ENCODE data around the gene ADAMTSL1. TPM values are rescaled to one million over a fixed set of nuclear protein-coding genes. Genes with fewer than 3 reads are reported as not detected.

Gene ADAMTSL1
- total RNA-seq, 4 donors from 2014 or later: 2.8 to 26.4 (median 9.4) TPM

DNA sequence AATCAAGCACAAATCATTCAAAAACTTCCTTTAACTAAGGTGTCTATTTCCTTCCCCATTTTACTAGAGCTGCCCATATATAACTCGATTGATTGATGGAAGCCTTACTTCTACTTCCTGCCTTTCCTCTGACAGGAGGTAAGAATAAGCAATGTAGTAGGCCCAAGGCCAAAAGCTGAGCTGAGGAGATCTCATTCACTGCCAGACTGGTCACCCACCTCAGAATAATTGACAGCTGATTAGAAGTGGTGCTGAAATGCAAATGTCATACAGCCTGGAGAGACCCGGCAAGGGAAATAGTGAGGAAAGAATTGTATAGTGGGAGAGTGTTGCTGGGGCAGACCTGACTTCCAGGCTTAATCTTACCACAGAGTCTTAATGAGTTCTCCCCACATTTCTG lies 319.2 kb downstream of the ADAMTSL1 start:
- no peak overlapping the region for H3K4me3 ChIP-seq
- no peaks in the 10 kb centered on the region for H3K9me3 ChIP-seq
- no peak for TF ChIP-seq POLR2A (IDR thresholded peaks at IDR 0.05)
- TF ChIP-seq CTCF (IDR thresholded peaks at IDR 0.05): no peak

DNA sequence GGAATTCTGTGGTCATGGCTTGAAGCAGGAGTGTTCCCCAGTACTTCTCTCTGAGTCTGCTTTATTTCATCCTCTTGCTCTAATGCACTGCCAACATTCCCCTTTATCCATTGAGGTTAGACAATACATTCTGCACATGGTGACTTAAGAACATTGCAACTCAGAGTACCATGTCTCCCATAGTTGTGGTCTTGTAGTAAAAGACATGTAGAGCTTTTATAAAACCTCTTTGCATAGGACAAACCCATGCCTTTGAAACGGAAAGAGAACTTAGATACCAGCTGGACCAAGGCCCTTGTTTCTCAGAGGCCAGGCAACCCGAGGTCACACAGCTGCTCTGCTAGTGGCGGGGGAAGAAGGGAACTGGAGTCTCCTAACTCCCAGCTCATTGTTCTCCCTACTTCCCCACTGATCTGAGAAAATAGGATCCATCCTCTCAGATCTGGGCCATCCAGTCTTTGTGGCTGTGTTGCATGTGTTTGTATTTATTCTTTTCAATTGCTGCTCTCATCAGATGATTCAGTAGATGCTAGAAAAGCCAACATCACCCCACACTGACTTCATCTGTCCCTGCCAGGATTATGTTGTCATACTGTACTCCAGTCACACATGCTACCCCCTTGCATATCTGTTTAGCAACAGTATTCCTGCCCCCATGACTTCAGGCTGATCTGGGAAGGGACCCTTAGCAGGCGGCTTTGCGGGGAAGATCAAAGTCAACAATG lies 322.2 kb downstream of the ADAMTSL1 start:
- no peak for DNase-seq
- Histone ChIP-seq H3K4me1 (no peaks in the 10 kb centered on the region), H3K9me3 (no peaks in the 10 kb centered on the region), H3K36me3 (no peaks in the 10 kb centered on the region), H3K4me3 (no peak overlapping the region), H3K27ac (no peak overlapping the region), H3K27me3 (no peaks in the 10 kb centered on the region)
- TF ChIP-seq POLR2A (IDR thresholded peaks at IDR 0.05) (no peak), CTCF (IDR thresholded peaks at IDR 0.05) (no peak)

More for the DNA sequence above, 319.2 kb downstream of the ADAMTSL1 start:
- no peaks in the 10 kb centered on the region for H3K27me3 ChIP-seq
- H3K27ac ChIP-seq: no peak overlapping the region
- H3K4me1 ChIP-seq: no peaks in the 10 kb centered on the region
- DNase-seq: no peak
- no peaks in the 10 kb centered on the region for H3K36me3 ChIP-seq

- no peak for TF ChIP-seq CTCF (IDR thresholded peaks at IDR 0.05)
- TF ChIP-seq POLR2A (IDR thresholded peaks at IDR 0.05): no peak
- no peak overlapping the region for H3K27ac ChIP-seq
- no peaks in the 10 kb centered on the region for H3K4me1 ChIP-seq
- H3K36me3 ChIP-seq: no peaks in the 10 kb centered on the region
- H3K27me3 ChIP-seq: no peaks in the 10 kb centered on the region
- DNase-seq: no peak
- no peak overlapping the region for H3K4me3 ChIP-seq
- no peaks in the 10 kb centered on the region for H3K9me3 ChIP-seq
These were observed 322.8 kb downstream of the ADAMTSL1 start for GRCh38 chr9:18796696-18797270.

DNA sequence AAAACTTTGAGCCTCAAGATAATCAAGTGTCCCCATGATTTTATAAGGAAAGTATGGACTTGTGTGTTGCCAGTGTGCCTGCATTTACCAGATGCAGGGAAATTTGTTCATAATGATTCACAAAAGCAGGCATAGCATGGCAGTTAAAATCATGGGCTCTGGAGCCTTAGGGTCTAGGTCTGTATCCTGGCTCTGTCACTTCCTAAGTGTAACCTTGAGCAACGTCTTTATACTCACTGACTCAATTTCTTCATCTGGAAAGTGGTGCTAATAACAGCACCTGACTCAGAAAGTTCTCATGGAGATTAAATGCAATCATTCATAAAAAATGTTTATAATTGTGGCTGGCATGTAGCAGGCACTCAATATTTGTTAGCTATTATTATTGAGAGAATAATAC lies 324.2 kb downstream of the ADAMTSL1 start:
- TF ChIP-seq CTCF (IDR thresholded peaks at IDR 0.05) (no peak), POLR2A (IDR thresholded peaks at IDR 0.05) (no peak)
- H3K4me1 ChIP-seq: no peaks in the 10 kb centered on the region

GRCh38 chr9:18798508-18799290 lies 324.7 kb downstream of the ADAMTSL1 start:
- Histone ChIP-seq H3K4me1 (no peaks in the 10 kb centered on the region), H3K36me3 (no peaks in the 10 kb centered on the region), H3K4me3 (no peak overlapping the region), H3K27ac (no peak overlapping the region), H3K27me3 (no peaks in the 10 kb centered on the region), H3K9me3 (no peaks in the 10 kb centered on the region)
- TF ChIP-seq CTCF (IDR thresholded peaks at IDR 0.05): no peak
- TF ChIP-seq POLR2A (IDR thresholded peaks at IDR 0.05): no peak
- no peak for DNase-seq

More for the DNA sequence above, 324.2 kb downstream of the ADAMTSL1 start:
- H3K27ac ChIP-seq: no peak overlapping the region
- no peaks in the 10 kb centered on the region for H3K9me3 ChIP-seq
- H3K4me3 ChIP-seq: no peak overlapping the region
- DNase-seq: no peak
- no peaks in the 10 kb centered on the region for H3K27me3 ChIP-seq
- H3K36me3 ChIP-seq: no peaks in the 10 kb centered on the region
